ENCODE results near the gene CFAP20DC.

DNA sequence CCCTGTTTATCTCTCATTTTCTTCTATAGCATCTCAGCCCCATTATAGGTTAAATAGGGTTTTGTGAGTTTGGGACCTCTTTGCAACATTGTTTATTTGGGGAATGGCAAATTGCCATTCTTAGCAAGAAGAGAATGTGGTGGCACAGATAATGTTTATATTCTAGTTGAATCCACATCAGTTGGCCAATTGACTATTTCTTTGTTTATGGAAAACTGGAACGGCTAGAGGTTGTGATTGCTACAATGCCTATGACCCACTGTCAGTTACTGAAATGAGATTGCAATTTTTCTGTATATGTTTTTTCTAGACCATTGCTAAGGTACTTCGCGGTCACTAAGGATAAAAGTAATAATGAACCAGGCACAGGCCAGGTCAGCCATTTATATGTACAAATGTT lies 44.6 kb upstream of the CFAP20DC start:
- TF ChIP-seq, protein P1, sequence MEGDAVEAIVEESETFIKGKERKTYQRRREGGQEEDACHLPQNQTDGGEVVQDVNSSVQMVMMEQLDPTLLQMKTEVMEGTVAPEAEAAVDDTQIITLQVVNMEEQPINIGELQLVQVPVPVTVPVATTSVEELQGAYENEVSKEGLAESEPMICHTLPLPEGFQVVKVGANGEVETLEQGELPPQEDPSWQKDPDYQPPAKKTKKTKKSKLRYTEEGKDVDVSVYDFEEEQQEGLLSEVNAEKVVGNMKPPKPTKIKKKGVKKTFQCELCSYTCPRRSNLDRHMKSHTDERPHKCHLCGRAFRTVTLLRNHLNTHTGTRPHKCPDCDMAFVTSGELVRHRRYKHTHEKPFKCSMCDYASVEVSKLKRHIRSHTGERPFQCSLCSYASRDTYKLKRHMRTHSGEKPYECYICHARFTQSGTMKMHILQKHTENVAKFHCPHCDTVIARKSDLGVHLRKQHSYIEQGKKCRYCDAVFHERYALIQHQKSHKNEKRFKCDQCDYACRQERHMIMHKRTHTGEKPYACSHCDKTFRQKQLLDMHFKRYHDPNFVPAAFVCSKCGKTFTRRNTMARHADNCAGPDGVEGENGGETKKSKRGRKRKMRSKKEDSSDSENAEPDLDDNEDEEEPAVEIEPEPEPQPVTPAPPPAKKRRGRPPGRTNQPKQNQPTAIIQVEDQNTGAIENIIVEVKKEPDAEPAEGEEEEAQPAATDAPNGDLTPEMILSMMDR (IDR thresholded peaks at IDR 0.05): no peak
- TF ChIP-seq ZFX (IDR thresholded peaks at IDR 0.05; ENCODE audit: borderline replicate concordance): no peak
